ENCODE results near the gene MOB2. TPM values are rescaled to one million over a fixed set of nuclear protein-coding genes. Genes with fewer than 3 reads are reported as not detected.
"Not testable (repeated sequence)": the region's sequence is repeated elsewhere in the genome, so short reads cannot be mapped to it uniquely, and the experiment has no call there.

The MOB2 gene
- total RNA-seq, 1 donor from 2014 or later, result 50.4 TPM

DNA sequence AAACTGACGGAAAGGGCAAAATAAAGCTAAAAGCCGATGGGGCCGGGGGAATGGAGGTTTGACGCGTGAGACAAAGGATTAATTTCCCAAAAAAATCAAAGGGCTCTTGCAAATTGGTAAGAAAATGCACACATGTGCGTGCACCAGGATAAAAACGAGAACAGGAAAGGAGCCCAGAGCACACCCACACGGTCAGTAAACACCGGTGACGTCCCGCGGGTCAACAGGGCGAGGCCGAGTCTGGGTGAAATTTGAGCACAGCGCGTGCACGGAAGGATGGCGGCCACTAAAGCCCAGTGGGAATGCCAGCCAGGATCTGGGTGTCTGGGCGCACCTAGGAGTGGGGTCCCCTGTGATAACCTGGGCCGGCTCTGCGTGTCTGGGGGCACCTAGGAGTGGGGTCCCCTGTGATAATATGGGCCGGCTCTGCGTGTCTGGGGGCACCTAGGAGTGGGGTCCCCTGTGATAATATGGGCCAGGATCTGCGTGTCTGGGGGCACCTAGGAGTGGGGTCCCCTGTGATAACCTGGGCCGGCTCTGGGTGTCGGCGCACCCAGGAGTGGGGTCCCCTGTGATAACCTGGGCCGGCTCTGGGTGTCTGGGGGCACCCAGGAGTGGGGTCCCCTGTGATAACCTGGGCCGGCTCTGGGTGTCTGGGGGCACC is 52.5 kb downstream of the MOB2 start:
- Histone ChIP-seq H3K27ac (no peak overlapping the region), H3K27me3 (ENCODE audit: low read depth) (peaks cover 28% of the 10 kb centered on the region), H3K4me1 (no peaks in the 10 kb centered on the region), H3K9me3 (no peaks in the 10 kb centered on the region), H3K36me3 (no peaks in the 10 kb centered on the region), H3K4me3 (no peak overlapping the region)
- TF ChIP-seq, protein P1, sequence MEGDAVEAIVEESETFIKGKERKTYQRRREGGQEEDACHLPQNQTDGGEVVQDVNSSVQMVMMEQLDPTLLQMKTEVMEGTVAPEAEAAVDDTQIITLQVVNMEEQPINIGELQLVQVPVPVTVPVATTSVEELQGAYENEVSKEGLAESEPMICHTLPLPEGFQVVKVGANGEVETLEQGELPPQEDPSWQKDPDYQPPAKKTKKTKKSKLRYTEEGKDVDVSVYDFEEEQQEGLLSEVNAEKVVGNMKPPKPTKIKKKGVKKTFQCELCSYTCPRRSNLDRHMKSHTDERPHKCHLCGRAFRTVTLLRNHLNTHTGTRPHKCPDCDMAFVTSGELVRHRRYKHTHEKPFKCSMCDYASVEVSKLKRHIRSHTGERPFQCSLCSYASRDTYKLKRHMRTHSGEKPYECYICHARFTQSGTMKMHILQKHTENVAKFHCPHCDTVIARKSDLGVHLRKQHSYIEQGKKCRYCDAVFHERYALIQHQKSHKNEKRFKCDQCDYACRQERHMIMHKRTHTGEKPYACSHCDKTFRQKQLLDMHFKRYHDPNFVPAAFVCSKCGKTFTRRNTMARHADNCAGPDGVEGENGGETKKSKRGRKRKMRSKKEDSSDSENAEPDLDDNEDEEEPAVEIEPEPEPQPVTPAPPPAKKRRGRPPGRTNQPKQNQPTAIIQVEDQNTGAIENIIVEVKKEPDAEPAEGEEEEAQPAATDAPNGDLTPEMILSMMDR (IDR thresholded peaks at IDR 0.05), result no peak
- DNase-seq (no peak), ATAC-seq (no peak)
- intact Hi-C loops (cut with DNase I), result no loop called here

DNA sequence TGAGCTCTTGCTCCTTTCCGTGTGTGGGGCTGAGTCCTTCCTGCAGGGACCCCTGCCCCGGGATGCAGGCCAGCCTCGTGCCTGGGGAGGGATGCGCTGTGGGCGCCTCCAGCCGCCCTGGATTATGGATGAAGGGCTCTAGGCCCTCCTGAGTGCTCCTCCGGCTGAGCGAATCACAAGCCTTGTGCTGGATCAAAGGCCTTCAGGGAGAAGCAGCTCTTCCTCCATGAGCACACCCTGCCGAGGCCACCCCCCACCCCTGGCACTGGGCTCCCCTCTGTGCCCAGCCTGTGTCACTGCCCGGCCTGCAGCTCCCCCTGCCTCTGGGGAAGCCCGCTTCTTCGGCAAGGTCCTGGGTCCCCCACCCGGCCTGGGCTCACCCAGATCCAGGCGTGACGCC is 53.0 kb downstream of the MOB2 start:
- ATAC-seq, result no peak
- TF ChIP-seq, protein P1 (IDR thresholded peaks at IDR 0.05), result no peak
- peaks cover 23% of the 10 kb centered on the region for H3K27me3 ChIP-seq (ENCODE audit: low read depth)

DNA sequence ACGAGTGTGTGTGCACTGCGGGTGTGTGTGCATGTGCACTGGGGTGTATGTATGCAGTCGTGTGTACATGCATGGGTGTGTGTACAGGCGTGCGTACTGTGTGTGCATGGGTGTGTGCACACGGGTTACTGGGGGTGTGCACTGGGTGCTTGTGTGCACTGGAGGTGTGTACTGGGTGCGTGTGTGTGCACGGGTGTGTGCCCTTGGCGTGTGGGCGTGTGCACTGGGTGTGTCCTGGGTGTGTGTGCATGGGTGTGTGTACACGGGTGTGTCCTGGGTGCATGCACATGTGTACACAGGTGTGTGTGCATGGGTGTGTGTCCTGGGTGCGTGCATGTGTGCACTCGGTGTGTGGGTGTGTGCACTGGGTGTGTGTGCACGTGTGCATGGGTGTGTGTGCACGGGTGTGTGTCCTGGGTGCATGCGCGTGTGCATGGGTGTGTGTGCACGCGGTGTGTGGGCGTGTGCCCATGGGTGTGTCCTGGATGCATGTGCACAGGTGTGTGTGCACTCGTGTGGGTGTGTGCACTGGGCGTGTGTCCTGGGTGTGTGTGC is 57.7 kb downstream of the MOB2 start:
- TF ChIP-seq, protein P1 (IDR thresholded peaks at IDR 0.05), result no peak
- peaks cover 23% of the 10 kb centered on the region for H3K27me3 ChIP-seq (ENCODE audit: low read depth)
- no peaks in the 10 kb centered on the region for H3K4me1 ChIP-seq
- DNase-seq, result no peak
- H3K9me3 ChIP-seq, result no peaks in the 10 kb centered on the region
- intact Hi-C loops (cut with DNase I), result no loop called here
- no peak overlapping the region for H3K4me3 ChIP-seq
- no peaks in the 10 kb centered on the region for H3K36me3 ChIP-seq
- peak in 1 of 2 donors; percentile 27 for ATAC-seq
- H3K27ac ChIP-seq, result no peak overlapping the region

More for the DNA sequence above, 53.0 kb downstream of the MOB2 start:
- intact Hi-C loops (cut with DNase I), result no loop called here
- H3K4me1 ChIP-seq, result no peaks in the 10 kb centered on the region
- no peak overlapping the region for H3K4me3 ChIP-seq
- no peaks in the 10 kb centered on the region for H3K9me3 ChIP-seq
- no peak overlapping the region for H3K27ac ChIP-seq
- DNase-seq, result no peak
- H3K36me3 ChIP-seq, result no peaks in the 10 kb centered on the region

DNA sequence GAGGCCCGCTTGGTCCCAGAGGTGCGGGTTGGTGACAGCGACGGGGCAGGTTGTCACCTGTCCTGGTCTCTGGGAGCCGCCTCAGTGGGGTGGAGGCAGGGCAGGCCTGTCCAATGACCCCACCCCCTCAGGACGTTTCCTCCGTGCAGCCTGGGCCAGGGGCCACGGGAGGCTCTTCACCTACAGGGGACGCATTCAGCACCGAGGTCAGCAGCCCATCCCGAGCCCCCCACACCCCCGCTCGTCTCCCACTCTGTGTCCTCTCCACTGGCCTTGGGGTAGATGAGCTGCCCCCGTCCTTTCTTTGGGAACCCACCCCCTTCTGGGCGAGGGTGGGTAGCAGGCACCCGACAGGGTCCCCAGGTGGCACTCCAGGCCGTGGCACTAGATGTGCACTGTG is 61.1 kb downstream of the MOB2 start:
- no peak for ATAC-seq

DNA sequence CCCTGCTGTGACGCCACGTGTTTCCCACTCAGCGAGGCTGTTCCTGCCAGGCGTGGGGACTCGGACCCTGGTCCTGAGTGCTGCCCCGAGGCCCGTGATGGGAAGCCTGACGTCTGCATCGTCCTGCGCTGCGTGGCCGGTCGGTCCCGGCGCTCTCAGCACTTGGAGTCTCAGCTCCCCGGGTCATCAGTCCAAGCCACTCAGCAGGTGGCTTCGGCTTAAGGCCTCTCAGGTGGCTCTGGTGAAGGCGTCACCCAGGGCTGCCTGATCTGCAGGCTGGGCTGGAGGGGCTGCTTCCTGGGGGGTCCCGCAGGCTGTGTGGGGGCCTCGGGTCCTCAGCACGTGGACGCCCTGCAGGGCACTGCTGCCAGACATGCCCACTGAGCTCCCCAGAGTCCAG is 61.6 kb downstream of the MOB2 start:
- Histone ChIP-seq H3K4me1 (no peaks in the 10 kb centered on the region), H3K4me3 (no peak overlapping the region), H3K27ac (no peak overlapping the region), H3K27me3 (ENCODE audit: low read depth) (peaks cover 23% of the 10 kb centered on the region), H3K36me3 (no peaks in the 10 kb centered on the region), H3K9me3 (no peaks in the 10 kb centered on the region)
- ATAC-seq, result no peak
- intact Hi-C loops (cut with DNase I), result no loop called here
- no peak for DNase-seq
- TF ChIP-seq, protein P1 (IDR thresholded peaks at IDR 0.05), result no peak

More for the DNA sequence above, 61.1 kb downstream of the MOB2 start:
- no peak overlapping the region for H3K27ac ChIP-seq
- H3K4me3 ChIP-seq, result no peak overlapping the region
- intact Hi-C loops (cut with DNase I), result no loop called here
- no peaks in the 10 kb centered on the region for H3K4me1 ChIP-seq
- no peak for DNase-seq
- TF ChIP-seq, protein P1 (IDR thresholded peaks at IDR 0.05), result no peak
- peaks cover 23% of the 10 kb centered on the region for H3K27me3 ChIP-seq (ENCODE audit: low read depth)
- H3K9me3 ChIP-seq, result no peaks in the 10 kb centered on the region
- no peaks in the 10 kb centered on the region for H3K36me3 ChIP-seq

DNA sequence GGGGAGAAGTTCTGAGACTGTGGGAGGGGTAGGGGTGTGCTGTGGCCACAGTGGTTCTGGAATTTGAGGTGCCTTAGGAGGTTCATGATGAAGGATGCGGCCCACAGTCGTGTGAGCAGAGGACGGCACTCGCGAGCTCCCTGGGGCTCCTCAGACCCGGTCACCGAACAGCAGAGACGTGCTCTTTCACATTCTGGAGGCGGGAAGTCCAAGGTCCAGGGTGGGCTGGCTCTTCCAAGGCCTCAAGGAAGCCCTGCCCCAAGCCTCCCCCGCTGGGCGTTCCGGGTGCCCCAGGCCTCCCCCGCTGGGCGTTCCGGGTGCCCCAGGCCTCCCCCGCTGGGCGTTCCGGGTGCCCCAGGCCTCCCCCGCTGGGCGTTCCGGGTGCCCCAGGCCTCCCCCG is 63.2 kb downstream of the MOB2 start:
- intact Hi-C loops (cut with DNase I); ATAC-seq; H3K4me3 ChIP-seq; H3K4me1 ChIP-seq; DNase-seq; H3K27ac ChIP-seq; H3K36me3 ChIP-seq: not testable (repeated sequence)
- Histone ChIP-seq H3K9me3 (peaks cover 13% of the 10 kb centered on the region), H3K27me3 (ENCODE audit: low read depth) (peaks cover 23% of the 10 kb centered on the region)

Data from lower lobe of right lung (tissue), 2 donors.